Limb (tissue), 2 donors: ENCODE measurements around the gene SINHCAF.
"Not testable (repeated sequence)": the region's sequence is repeated elsewhere in the genome, so short reads cannot be mapped to it uniquely, and the experiment has no call there.

Source experiments
- DNase-seq, 2 donors: peaks; one replicate each; pipeline ENCODE4 v3.0.0-alpha.2; 2016; ENCODE audit errors: extremely low spot score in 2 of 2

The SINHCAF gene

DNA sequence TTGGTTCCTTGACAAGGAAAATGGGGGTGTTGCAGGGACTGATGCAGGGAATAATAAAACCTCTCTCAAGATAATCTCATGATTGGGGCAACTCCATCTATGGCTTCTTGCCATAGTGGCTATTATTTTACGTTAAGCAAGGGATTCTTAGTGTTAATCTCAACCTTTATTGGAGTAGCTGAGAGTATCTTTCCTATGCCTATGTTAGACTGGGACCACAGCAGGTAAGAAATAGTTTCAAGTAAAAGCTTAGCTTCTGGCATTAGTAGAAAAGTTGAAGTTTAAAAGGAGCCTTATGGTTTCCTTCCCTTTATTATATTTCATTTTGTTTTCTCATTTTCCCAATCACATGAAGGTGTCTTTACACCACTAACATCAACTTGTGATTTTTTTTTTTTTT lies 16.7 kb downstream of the SINHCAF start:
- DNase-seq = no peak

DNA sequence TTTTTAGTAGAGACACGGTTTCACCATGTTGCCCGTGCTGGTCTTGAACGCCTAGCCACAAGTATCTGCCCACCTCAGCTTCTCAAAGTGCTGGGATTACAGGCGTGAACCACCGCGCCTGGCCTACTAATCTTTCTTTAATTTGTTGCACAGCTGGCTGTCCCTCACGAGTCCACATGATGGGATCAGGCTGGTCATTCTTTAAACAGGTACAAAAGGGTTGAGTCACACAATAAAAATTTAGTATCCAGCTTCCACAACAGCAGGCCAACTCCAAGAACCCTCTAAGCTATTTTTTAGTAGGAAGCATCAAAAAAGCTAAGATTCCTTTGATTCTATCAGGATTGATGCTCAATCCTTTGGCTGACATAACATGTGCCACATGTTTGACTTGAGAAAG lies 17.8 kb downstream of the SINHCAF start:
- no peak for DNase-seq

GRCh38 chr12:31306866-31307265 lies 19.1 kb downstream of the SINHCAF start:
- no peak for DNase-seq

DNA sequence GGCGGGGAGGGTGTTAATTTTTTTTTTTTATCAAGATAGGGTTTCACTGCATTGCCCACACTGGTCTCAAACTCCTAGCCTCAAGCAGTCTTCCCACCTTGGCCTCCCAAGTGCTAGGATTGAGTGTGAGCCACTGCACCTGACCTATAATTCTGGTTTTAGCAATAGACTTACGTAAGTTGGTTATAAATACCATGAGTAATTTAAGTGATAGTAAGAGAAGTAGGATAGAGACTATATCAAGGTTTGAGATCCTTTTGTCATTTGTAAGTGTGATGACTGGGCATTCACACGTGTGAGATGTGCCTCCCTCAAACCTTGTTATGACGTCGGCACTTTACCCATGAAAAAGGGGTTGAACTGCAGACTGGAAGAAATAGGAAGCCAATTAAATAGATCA lies 22.5 kb downstream of the SINHCAF start:
- DNase-seq = no peak

- DNase-seq = no peak
Measured at GRCh38 chr12:31301311-31301710, 24.6 kb downstream of the SINHCAF start.

- no peak for DNase-seq
Measured at GRCh38 chr12:31300783-31301182, 25.2 kb downstream of the SINHCAF start.

DNA sequence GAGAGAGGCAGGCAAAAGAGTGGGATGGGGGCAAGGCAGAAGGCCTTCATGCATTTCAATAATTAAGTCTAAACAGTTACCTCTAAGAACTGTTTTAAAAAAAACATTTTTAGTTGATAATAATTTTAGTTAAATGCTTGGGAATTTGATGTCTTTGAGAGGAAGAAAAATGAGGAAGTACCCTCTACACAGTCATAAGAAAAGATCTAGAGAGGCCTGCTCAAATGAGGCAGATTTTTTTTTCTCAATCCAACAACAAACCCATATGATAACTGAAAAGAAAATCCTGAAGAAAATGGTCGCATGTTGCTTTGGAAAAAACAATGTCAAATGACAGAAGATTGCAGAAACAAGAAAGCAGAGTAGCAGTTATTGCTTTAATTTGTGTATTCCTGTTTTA lies 25.6 kb downstream of the SINHCAF start:
- DNase-seq = no peak

GRCh38 chr12:31298922-31299321 lies 27.0 kb downstream of the SINHCAF start:
- DNase-seq = no peak

GRCh38 chr12:31298515-31298910 lies 27.4 kb downstream of the SINHCAF start:
- DNase-seq = no peak

GRCh38 chr12:31297572-31298514 lies 28.1 kb downstream of the SINHCAF start:
- no peak for DNase-seq

- DNase-seq = no peak
Measured at GRCh38 chr12:31289441-31289840, 36.5 kb downstream of the SINHCAF start.

DNA sequence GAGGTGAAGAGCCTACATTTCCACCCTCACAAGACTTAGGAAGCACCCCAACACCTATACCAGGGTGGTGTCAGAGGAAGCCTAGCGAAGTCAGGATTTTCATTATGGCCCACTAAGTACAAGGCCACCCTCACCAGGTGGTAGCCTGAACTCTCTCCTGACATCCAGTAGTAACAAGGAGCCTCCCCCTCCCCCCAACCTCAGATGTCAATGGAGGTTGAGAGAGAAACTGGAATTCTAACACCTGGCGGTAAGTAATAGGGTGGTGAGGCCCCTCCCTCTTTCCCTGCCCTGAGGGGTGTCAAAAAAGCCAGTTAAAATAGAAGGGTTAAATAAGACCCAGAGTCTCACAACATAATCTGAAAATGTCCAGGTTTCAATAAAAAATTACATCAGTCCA lies 37.6 kb downstream of the SINHCAF start:
- DNase-seq = no peak

DNA sequence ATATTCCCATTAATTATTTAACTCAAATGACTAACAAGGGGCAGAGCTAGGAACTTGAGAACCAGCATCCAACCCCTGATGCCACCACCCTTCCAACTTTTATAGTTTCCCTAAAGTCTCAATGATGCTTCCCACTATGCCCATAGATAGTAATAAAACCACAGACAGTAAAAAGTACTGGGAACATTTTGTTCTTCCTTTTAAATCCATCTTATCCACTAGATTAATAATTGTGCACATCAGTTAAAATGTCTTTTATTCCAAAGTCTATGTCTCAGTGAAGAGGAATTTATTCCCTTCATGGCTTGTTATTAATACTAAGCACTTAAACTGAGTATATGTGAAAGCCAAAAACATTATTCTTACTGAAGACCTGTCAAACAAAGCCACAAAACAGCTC lies 45.8 kb downstream of the SINHCAF start:
- no peak for DNase-seq

DNA sequence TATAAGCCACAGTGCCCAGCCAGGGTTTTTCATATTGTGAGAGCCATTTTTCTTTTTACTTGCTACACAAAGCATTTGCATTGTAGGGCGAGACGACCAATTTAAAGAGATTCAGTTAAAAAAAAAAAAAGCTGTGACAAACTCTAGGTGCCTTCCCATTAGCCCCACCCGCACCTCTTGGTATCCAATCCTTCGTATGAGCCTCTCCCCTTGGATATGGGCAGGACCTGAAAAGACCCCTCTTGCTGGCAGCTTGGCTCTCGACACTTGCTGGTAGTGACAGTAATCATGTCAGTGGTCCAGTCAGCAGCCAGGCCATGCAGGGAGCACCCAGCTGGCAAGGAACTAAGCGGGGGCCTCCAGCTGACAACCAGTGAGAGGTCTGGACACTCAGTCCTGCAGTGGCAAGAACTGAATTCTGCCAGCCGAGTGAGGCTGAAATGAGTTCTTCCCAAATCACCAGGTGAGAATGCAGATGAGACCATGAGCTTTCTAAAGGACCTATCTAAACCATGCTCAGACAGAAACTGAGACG lies 46.5 kb downstream of the SINHCAF start:
- DNase-seq = no peak

- DNase-seq = no peak
Measured at GRCh38 chr12:31278832-31279231, 47.1 kb downstream of the SINHCAF start.

DNA sequence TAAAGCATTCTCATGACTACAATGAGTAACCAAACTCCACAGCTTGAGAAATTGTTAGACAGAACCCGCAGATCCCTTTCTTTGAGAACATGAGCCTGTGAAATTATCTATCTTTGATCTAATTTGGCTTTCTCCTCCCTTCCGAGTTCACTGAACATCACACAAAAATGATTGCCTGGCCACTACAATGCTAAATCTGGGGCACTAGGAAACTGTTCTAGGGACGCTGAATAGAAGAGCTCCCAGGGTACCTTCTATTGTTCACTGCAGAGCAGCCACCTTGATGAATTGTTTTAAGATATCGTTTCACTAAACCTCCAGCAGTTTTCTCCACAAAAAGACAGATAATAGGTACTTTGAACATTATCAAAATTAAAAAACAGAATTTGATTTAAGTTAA lies 47.5 kb downstream of the SINHCAF start:
- DNase-seq = no peak

- no peak for DNase-seq
Measured at GRCh38 chr12:31277081-31277480, 48.9 kb downstream of the SINHCAF start.

GRCh38 chr12:31275491-31275890 lies 50.5 kb downstream of the SINHCAF start:
- DNase-seq = no peak

- no peak for DNase-seq
Measured at GRCh38 chr12:31274520-31275300, 51.2 kb downstream of the SINHCAF start.

DNA sequence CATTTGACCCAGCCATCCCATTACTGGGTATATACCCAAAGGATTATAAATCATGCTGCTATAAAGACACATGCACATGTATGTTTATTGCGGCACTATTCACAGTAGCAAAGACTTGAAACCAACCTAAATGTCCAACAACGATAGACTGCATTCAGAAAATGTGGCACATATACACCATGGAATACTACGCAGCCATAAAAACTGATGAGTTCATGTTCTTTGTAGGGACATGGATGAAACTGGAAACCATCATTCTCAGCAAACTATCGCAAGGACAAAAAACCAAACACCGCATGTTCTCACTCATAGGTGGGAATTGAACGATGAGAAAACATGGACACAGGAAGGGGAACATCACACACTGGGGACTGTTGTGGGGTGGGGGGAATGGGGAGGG lies 52.2 kb downstream of the SINHCAF start:
- DNase-seq = not testable (repeated sequence)

DNA sequence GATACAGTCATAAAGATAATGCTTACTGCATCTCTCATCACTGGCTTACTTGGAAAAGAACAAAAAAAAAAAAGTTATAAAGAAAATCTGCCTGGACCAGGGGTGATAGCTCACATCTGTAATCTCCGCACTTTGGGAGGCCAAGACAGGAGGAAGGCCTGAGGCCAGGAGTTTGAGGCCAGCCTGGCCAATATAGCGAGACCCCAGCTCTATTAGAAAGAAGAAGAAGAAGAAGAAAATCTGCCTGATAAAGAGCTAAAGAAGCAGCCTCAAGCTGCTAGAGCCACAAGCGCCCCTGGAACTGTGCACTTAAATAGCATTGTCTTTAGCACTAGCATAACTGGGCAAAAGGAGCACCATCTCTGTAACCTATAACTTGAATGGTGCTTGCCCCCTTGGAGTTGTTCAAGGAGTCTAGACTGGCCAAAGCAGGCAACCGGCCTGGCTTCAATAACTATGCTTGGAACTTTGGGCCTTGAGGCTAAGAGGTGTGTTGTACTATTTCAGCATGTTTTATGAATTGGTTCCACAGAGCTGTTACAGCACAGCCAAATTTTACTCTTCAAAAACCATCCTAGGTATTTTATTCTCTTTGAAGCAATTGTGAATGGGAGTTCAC lies 53.2 kb downstream of the SINHCAF start:
- no peak for DNase-seq

DNA sequence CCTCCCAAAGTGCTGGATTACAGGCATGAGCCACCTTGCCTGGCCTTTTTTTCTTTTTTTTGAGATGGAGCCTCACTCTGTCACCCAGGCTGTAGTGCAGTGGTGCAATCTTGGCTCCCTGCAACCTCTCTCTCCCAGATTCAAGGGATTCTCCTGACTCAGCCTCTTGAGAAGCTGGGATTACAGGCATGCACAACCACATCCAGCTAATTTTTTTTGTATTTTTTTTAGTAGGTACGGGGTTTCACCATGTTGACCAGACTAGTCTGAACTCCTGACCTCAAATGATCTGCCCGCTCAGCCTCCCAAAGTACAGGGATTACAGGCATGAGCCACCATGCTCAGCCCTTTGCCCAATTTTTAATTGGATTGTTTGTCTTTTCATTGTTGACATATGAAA lies 58.0 kb downstream of the SINHCAF start:
- no peak for DNase-seq
